DOHH2 (cell line): ENCODE measurements around the gene NAXD.

Experiments used
- H3F3A ChIP-seq: fragments of 200-600 bp; sonication (generic), shearing (Covaris generic); 2 replicates; pipeline ENCODE4 v1.6.0; 2016; ENCODE audit warnings: antibody characterized with exemption, mild to moderate bottlenecking; ENCODE audit not compliant: control insufficient read depth, insufficient read depth
- H3K27ac ChIP-seq: fragments of 200-600 bp; sonication (generic); 2 replicates; pipeline ENCODE4 v1.5.1; 2014; ENCODE audit warnings: low read depth, mild to moderate bottlenecking, low read length, moderate library complexity
- H3K27me3 ChIP-seq: fragments of 200-600 bp; sonication (generic); 2 replicates; pipeline ENCODE4 v1.6.1; 2014; ENCODE audit warnings: mild to moderate bottlenecking, low read length, mixed read lengths; ENCODE audit not compliant: control insufficient read depth
- H3K36me3 ChIP-seq: fragments of 200-600 bp; sonication (generic); 2 replicates; pipeline ENCODE4 v1.6.1; 2014; ENCODE audit warnings: mild to moderate bottlenecking, low read length, moderate library complexity, mixed read lengths; ENCODE audit not compliant: control insufficient read depth
- H3K4me1 ChIP-seq: fragments of 200-600 bp; sonication (generic); 2 replicates; pipeline ENCODE4 v1.6.1; 2014; ENCODE audit warnings: mild to moderate bottlenecking, low read length, mixed read lengths; ENCODE audit not compliant: control insufficient read depth
- H3K4me2 ChIP-seq: fragments of 200-600 bp; sonication (generic); 2 replicates; pipeline ENCODE4 v1.6.0; 2014; ENCODE audit warnings: mild to moderate bottlenecking, low read length, moderate library complexity
- H3K4me3 ChIP-seq: fragments of 200-600 bp; sonication (generic); 2 replicates; pipeline ENCODE4 v1.5.1; 2014; ENCODE audit warnings: mild to moderate bottlenecking, low read length, mixed read lengths
- H3K79me2 ChIP-seq: fragments of 200-600 bp; sonication (generic); 2 replicates; pipeline ENCODE4 v1.6.1; 2014; ENCODE audit warnings: mild to moderate bottlenecking, low read length, mixed read lengths; ENCODE audit not compliant: control insufficient read depth
- H3K9me2 ChIP-seq: fragments of 200-600 bp; sonication (generic); replicated peaks from 2 replicates; pipeline ENCODE4 v1.6.1; 2014; ENCODE audit warnings: mild to moderate bottlenecking, low read length, mixed read lengths; ENCODE audit not compliant: control insufficient read depth
- H3K9me3 ChIP-seq: fragments of 200-600 bp; sonication (generic); 2 replicates; pipeline ENCODE4 v1.6.1; 2014; ENCODE audit warnings: antibody characterized with exemption, low read length, mixed read lengths; ENCODE audit not compliant: control insufficient read depth, insufficient read depth
- H4K20me1 ChIP-seq: fragments of 200-600 bp; sonication (generic); 2 replicates; pipeline ENCODE4 v1.6.0; 2014; ENCODE audit warnings: low read depth, mild to moderate bottlenecking, antibody characterized with exemption, low read length, moderate library complexity; ENCODE audit not compliant: control insufficient read depth, insufficient read depth
- CTCF ChIP-seq: fragments of 200-600 bp; sonication (generic); IDR thresholded peaks from one replicate; pipeline ENCODE4 v1.5.1; 2014; ENCODE audit warnings: antibody characterized with exemption, mild to moderate bottlenecking, low read depth, low read length; ENCODE audit not compliant: poor library complexity, severe bottlenecking
- EZH2phosphoT487 ChIP-seq: fragments of 200-600 bp; sonication (generic); IDR thresholded peaks from 2 replicates; pipeline ENCODE4 v1.6.1; 2017; ENCODE audit warnings: borderline replicate concordance, mild to moderate bottlenecking, antibody characterized with exemption, low read length, moderate library complexity, mixed read lengths

NAXD gene

GRCh38 chr13:110651271-110651670 lies 35.9 kb downstream of the NAXD start:
- Histone ChIP-seq H3K79me2 (no peaks in the 10 kb centered on the region), H3K4me2 (no peak overlapping the region), H3K27ac (no peak overlapping the region), H3K4me1 (no peaks in the 10 kb centered on the region), H3K27me3 (no peaks in the 10 kb centered on the region), H3K9me2 (no peaks in the 10 kb centered on the region), H3F3A (no peaks in the 10 kb centered on the region), H3K36me3 (peaks cover 38% of the 10 kb centered on the region), H3K9me3 (no peaks in the 10 kb centered on the region), H3K4me3 (no peak overlapping the region), H4K20me1 (no peaks in the 10 kb centered on the region)
- no peak for TF ChIP-seq EZH2phosphoT487
- no peak for TF ChIP-seq CTCF

GRCh38 chr13:110651726-110652230 lies 36.4 kb downstream of the NAXD start:
- Histone ChIP-seq H3F3A (no peaks in the 10 kb centered on the region), H4K20me1 (no peaks in the 10 kb centered on the region), H3K4me1 (no peaks in the 10 kb centered on the region), H3K4me2 (no peak overlapping the region), H3K27ac (no peak overlapping the region), H3K27me3 (no peaks in the 10 kb centered on the region), H3K79me2 (no peaks in the 10 kb centered on the region), H3K36me3 (peaks cover 38% of the 10 kb centered on the region), H3K9me2 (no peaks in the 10 kb centered on the region), H3K9me3 (no peaks in the 10 kb centered on the region), H3K4me3 (no peak overlapping the region)
- TF ChIP-seq CTCF (no peak), EZH2phosphoT487 (no peak)

- H3F3A ChIP-seq: no peaks in the 10 kb centered on the region
- TF ChIP-seq CTCF (no peak), EZH2phosphoT487 (no peak)
- no peak overlapping the region for H3K4me2 ChIP-seq
- no peaks in the 10 kb centered on the region for H3K4me1 ChIP-seq
- H3K36me3 ChIP-seq: peaks cover 38% of the 10 kb centered on the region
- H3K27ac ChIP-seq: no peak overlapping the region
- no peaks in the 10 kb centered on the region for H4K20me1 ChIP-seq
- H3K9me3 ChIP-seq: no peaks in the 10 kb centered on the region
- H3K27me3 ChIP-seq: no peaks in the 10 kb centered on the region
- no peaks in the 10 kb centered on the region for H3K79me2 ChIP-seq
- no peak overlapping the region for H3K4me3 ChIP-seq
- no peaks in the 10 kb centered on the region for H3K9me2 ChIP-seq
Measured at GRCh38 chr13:110652231-110652730, 36.9 kb downstream of the NAXD start.
